H7 (cell line): ENCODE measurements around the gene RAD51B. TPM values are rescaled to one million over a fixed set of nuclear protein-coding genes. Genes with fewer than 3 reads are reported as not detected.
A peak's percentile ranks its signal among the peaks of the same experiment; 100 is the strongest.

Source experiments
- DNase-seq: peaks from one replicate; pipeline ENCODE4 v3.0.0; 2012
- H3K27me3 ChIP-seq: 2 replicates; pipeline ENCODE4 v1.6.0; 2011; ENCODE audit warnings: mild to moderate bottlenecking, low read length; ENCODE audit not compliant: control insufficient read depth, insufficient read depth
- H3K36me3 ChIP-seq: replicated peaks from 2 replicates; pipeline ENCODE4 v1.5.1; 2011; ENCODE audit warnings: low read length; ENCODE audit not compliant: control insufficient read depth, insufficient read depth
- H3K4me3 ChIP-seq: 2 replicates; pipeline ENCODE4 v1.5.1; 2011; ENCODE audit warnings: low read depth, mild to moderate bottlenecking, control low read depth, low read length, moderate library complexity; ENCODE audit not compliant: insufficient read depth
- total RNA-seq: library from RNA; depleted of rRNA; stranded (reverse); fragments of >200 nt; shearing (Covaris generic); gene quantifications from 2 replicates; pipeline ENCODE4 v1.2.3, GENCODE V29; 2014; rRNA removed

The RAD51B gene
- 9.6 and 9.9 TPM in 2 replicates for total RNA-seq

DNA sequence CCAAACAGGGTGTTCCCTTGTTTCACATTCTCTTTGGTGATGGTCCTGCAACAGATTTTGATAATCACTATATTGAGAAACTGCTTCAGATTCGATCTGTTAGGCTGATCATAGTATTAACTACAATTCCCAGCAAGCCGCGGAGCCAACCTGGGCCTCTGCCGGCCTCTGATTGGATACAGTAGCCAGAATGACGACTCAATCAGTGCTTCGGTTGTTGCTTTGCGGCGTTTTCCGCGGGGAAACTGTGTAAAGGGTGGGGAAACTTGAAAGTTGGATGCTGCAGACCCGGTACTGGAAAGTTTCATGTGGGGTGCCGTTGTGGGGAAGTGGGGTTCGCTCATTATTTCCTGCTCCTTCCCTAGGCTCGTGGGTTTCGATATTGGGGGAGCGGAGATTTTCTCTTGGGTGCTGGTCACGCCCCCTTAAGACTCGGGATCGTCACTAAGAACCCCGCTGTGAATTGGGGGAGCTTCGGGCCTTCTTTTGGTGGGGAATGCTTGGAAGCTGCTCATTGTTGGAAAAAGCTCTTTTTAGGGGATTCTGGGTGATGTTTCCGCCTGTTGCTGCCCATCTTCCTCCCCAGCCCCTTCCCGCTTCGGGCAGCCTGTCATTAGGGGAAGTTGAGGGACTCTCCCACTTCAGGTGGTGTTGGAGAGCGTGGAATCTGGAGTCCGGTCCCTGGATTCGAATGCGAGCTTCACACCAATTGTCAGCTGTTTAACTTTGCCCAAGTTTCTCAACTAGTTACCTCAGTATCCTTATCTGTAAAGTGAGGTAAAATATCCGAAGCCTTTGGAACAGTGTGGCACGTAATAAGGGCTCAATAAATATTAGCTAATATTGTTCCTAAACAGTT is at the start of gene RAD51B:
Gene RAD51B (plus strand): TSS at position 217 of the 859 bp plus-strand sequence.
- Histone ChIP-seq H3K36me3 (no peaks in the 10 kb centered on the region), H3K27me3 (no peaks in the 10 kb centered on the region), H3K4me3 (peak within 1 kb of the TSS; percentile 81)
- peak; percentile 85 for DNase-seq

- H3K27me3 ChIP-seq, result no peaks in the 10 kb centered on the region
- no peak for DNase-seq
- peaks cover 15% of the 10 kb centered on the region for H3K36me3 ChIP-seq
These were observed 45.7 kb upstream of the RAD51B start for GRCh38 chr14:67773844-67774377.

GRCh38 chr14:67776653-67777322 is 42.8 kb upstream of the RAD51B start:
- no peak for DNase-seq
- H3K4me3 ChIP-seq, result no peak overlapping the region
- H3K36me3 ChIP-seq, result peaks cover 15% of the 10 kb centered on the region
- H3K27me3 ChIP-seq, result no peaks in the 10 kb centered on the region

More at GRCh38 chr14:67773844-67774377, 45.7 kb upstream of the RAD51B start:
- no peak overlapping the region for H3K4me3 ChIP-seq

DNA sequence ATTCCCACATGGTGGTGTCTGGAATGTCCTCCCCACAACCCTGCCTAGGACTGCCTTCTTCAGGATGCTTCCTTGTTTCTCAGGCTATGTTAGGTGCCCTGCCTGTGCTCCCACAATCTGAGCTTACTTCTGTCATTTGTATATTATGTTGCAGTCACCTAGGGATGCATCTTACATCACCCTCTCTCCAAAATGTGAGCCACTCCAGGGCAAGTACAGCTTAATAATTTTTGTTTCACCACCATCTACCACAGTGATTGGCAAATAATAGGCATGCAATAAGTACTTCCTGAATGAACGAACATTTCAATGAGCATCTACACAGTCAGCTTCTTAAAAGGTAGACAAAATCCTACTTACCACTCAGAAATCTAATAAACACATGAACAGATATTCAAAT is 40.8 kb upstream of the RAD51B start:
- Histone ChIP-seq H3K36me3 (peaks cover 21% of the 10 kb centered on the region), H3K27me3 (no peaks in the 10 kb centered on the region)

DNA sequence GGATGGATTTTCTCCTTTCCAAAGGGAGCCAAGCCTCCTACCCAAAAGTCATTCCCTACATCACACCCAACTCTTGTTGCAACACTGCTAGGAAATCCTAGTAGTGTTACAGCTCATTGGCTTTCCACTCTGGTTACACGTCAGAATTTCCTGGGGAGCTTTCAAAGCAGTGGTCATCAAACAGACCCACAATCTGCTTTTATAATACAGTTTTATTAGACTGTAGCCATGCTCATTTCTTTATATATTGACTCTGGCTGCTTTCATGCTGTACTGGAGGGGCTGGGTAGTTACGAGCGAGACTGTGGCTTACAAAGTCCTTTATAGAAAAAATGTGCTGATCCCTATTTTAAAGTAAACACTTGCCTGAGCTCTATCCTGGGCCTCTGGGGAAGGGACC is 37.5 kb upstream of the RAD51B start:
- DNase-seq, result no peak
- Histone ChIP-seq H3K4me3 (no peak overlapping the region), H3K27me3 (no peaks in the 10 kb centered on the region), H3K36me3 (peaks cover 32% of the 10 kb centered on the region)

More for the DNA sequence above, 40.8 kb upstream of the RAD51B start:
- no peak for DNase-seq
- H3K4me3 ChIP-seq, result no peak overlapping the region

GRCh38 chr14:67784244-67784823 is 35.2 kb upstream of the RAD51B start:
- peaks cover 31% of the 10 kb centered on the region for H3K36me3 ChIP-seq
- DNase-seq, result no peak

GRCh38 chr14:67785270-67786109 is 34.1 kb upstream of the RAD51B start:
- no peak for DNase-seq
- H3K4me3 ChIP-seq, result no peak overlapping the region
- H3K36me3 ChIP-seq, result peaks cover 30% of the 10 kb centered on the region
- H3K27me3 ChIP-seq, result no peaks in the 10 kb centered on the region

More at GRCh38 chr14:67784244-67784823, 35.2 kb upstream of the RAD51B start:
- Histone ChIP-seq H3K4me3 (no peak overlapping the region), H3K27me3 (no peaks in the 10 kb centered on the region)

GRCh38 chr14:67787673-67788072 is 31.9 kb upstream of the RAD51B start:
- H3K4me3 ChIP-seq, result no peak overlapping the region
- peaks cover 28% of the 10 kb centered on the region for H3K36me3 ChIP-seq
- no peak for DNase-seq
- no peaks in the 10 kb centered on the region for H3K27me3 ChIP-seq

DNA sequence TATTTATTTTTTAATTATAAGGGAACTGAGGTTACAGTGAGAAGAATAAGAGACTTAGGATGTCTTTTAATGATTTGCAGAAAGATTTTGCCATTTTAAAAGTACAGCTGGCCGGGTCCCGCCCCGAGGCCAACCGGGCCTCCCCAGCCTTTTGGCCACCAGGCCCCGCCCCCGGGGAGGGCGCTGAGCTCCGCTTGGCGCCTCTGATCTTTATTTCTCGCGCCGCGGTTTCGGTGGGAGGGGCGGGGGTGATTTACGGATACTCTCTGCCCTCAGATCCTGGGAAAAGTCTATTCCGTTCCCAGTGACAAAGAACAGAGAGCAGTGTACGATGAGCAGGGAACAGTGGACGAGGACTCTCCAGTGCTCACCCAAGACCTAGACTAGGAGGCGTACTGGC is 20.8 kb upstream of the RAD51B start:
- no peaks in the 10 kb centered on the region for H3K27me3 ChIP-seq
- no peak overlapping the region for H3K4me3 ChIP-seq
- DNase-seq, result no peak
- H3K36me3 ChIP-seq, result peaks cover 22% of the 10 kb centered on the region

DNA sequence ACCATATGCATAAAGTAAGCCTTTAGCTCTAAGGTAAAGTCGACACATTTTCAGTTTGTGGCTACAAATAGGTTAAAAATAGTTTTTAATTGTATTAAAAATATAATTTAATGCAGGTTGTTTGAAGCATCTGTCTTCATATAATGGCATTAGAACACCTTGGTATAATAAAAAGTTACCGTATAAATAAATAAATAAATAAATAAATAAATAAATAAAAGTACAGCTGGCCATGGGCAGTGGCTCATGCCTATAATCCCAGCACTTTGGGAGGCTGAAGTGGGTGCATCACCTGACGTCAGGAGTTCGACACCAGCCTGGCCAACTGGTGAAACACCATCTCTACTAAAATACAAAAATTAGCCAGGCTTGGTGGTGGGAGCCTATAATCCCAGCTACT is 18.8 kb upstream of the RAD51B start:
- Histone ChIP-seq H3K36me3 (peaks cover 26% of the 10 kb centered on the region), H3K4me3 (no peak overlapping the region), H3K27me3 (no peaks in the 10 kb centered on the region)
- DNase-seq, result no peak

- DNase-seq, result no peak
- no peaks in the 10 kb centered on the region for H3K27me3 ChIP-seq
- peaks cover 24% of the 10 kb centered on the region for H3K36me3 ChIP-seq
- no peak overlapping the region for H3K4me3 ChIP-seq
These were observed 13.3 kb upstream of the RAD51B start for GRCh38 chr14:67806246-67806645.

GRCh38 chr14:67814821-67815220 is 4.8 kb upstream of the RAD51B start:
- Histone ChIP-seq H3K36me3 (peaks cover 2% of the 10 kb centered on the region; the same call in 1 of the 2 replicates), H3K27me3 (no peaks in the 10 kb centered on the region), H3K4me3 (no peak overlapping the region)
- no peak for DNase-seq

- Histone ChIP-seq H3K36me3 (peaks cover 2% of the 10 kb centered on the region; the same call in 1 of the 2 replicates), H3K27me3 (no peaks in the 10 kb centered on the region), H3K4me3 (peak overlapping the region; percentile 71)
- DNase-seq, result no peak
These were observed 3.9 kb upstream of the RAD51B start for GRCh38 chr14:67815573-67816225.
